ENCODE data around the gene SPZ1.

Gene SPZ1

GRCh38 chr5:80318212-80318611 lies 1.6 kb upstream of the SPZ1 start:
- no peak overlapping the region for H3K4me3 ChIP-seq (ENCODE audit: low read length)
- H4K20me1 ChIP-seq (ENCODE audit: insufficient read depth, low read length) = no peaks in the 10 kb centered on the region
- TF ChIP-seq CTCF (IDR thresholded peaks at IDR 0.05; ENCODE audit: low read length) (no peak), EZH2phosphoT487 (IDR thresholded peaks at IDR 0.05; ENCODE audit: low read length) (no peak), EZH2 (optimal IDR thresholded peaks at IDR 0.05; ENCODE audit: low read depth, low read length) (no peak)
- no peak overlapping the region for H3K27ac ChIP-seq (ENCODE audit: low read length)
- no peaks in the 10 kb centered on the region for H3K9me2 ChIP-seq (replicated peaks; ENCODE audit: insufficient read depth, low read length)
- no peaks in the 10 kb centered on the region for H3K4me1 ChIP-seq (ENCODE audit: low read length)
- H3K9me3 ChIP-seq (replicated peaks; ENCODE audit: insufficient read depth, low read length) = no peaks in the 10 kb centered on the region
- no peaks in the 10 kb centered on the region for H3K36me3 ChIP-seq (replicated peaks; ENCODE audit: insufficient read depth, low read length)
- H3K9ac ChIP-seq (ENCODE audit: low read length) = no peak overlapping the region
- no peak overlapping the region for H3K4me2 ChIP-seq (ENCODE audit: low read depth, low read length)
- H2AFZ ChIP-seq (ENCODE audit: low read length) = no peak overlapping the region
- no peaks in the 10 kb centered on the region for H3F3A ChIP-seq (ENCODE audit: insufficient read depth, low read length)
- H3K27me3 ChIP-seq (replicated peaks; ENCODE audit: insufficient read depth, low read length) = no peaks in the 10 kb centered on the region
- H3K79me2 ChIP-seq (ENCODE audit: low read length) = no peaks in the 10 kb centered on the region
- no peak for DNase-seq

GRCh38 chr5:80324912-80325311 lies 5.1 kb downstream of the SPZ1 start:
- Histone ChIP-seq H3K27me3 (replicated peaks; ENCODE audit: insufficient read depth, low read length) (no peaks in the 10 kb centered on the region), H3K9ac (ENCODE audit: low read length) (no peak overlapping the region), H4K20me1 (ENCODE audit: insufficient read depth, low read length) (no peaks in the 10 kb centered on the region), H3K9me2 (replicated peaks; ENCODE audit: insufficient read depth, low read length) (no peaks in the 10 kb centered on the region), H3K4me1 (ENCODE audit: low read length) (no peaks in the 10 kb centered on the region), H3F3A (ENCODE audit: insufficient read depth, low read length) (no peaks in the 10 kb centered on the region), H3K4me2 (ENCODE audit: low read depth, low read length) (no peak overlapping the region), H2AFZ (ENCODE audit: low read length) (no peak overlapping the region), H3K36me3 (replicated peaks; ENCODE audit: insufficient read depth, low read length) (no peaks in the 10 kb centered on the region), H3K79me2 (ENCODE audit: low read length) (no peaks in the 10 kb centered on the region), H3K4me3 (ENCODE audit: low read length) (no peak overlapping the region), H3K27ac (ENCODE audit: low read length) (no peak overlapping the region), H3K9me3 (replicated peaks; ENCODE audit: insufficient read depth, low read length) (no peaks in the 10 kb centered on the region)
- TF ChIP-seq CTCF (IDR thresholded peaks at IDR 0.05; ENCODE audit: low read length) = no peak
- no peak for TF ChIP-seq EZH2phosphoT487 (IDR thresholded peaks at IDR 0.05; ENCODE audit: low read length)
- no peak for TF ChIP-seq EZH2 (optimal IDR thresholded peaks at IDR 0.05; ENCODE audit: low read depth, low read length)
- DNase-seq = no peak

GRCh38 chr5:80326468-80326867 lies 6.7 kb downstream of the SPZ1 start:
- no peaks in the 10 kb centered on the region for H3K36me3 ChIP-seq (replicated peaks; ENCODE audit: insufficient read depth, low read length)
- no peak overlapping the region for H3K27ac ChIP-seq (ENCODE audit: low read length)
- TF ChIP-seq CTCF (IDR thresholded peaks at IDR 0.05; ENCODE audit: low read length) (no peak), EZH2 (optimal IDR thresholded peaks at IDR 0.05; ENCODE audit: low read depth, low read length) (no peak)
- H3K27me3 ChIP-seq (replicated peaks; ENCODE audit: insufficient read depth, low read length) = no peaks in the 10 kb centered on the region
- no peak overlapping the region for H2AFZ ChIP-seq (ENCODE audit: low read length)
- no peak for DNase-seq
- H3F3A ChIP-seq (ENCODE audit: insufficient read depth, low read length) = no peaks in the 10 kb centered on the region
- no peaks in the 10 kb centered on the region for H3K4me1 ChIP-seq (ENCODE audit: low read length)
- H3K4me2 ChIP-seq (ENCODE audit: low read depth, low read length) = no peak overlapping the region
- no peaks in the 10 kb centered on the region for H3K9me3 ChIP-seq (replicated peaks; ENCODE audit: insufficient read depth, low read length)
- no peaks in the 10 kb centered on the region for H3K79me2 ChIP-seq (ENCODE audit: low read length)
- H3K9ac ChIP-seq (ENCODE audit: low read length) = no peak overlapping the region
- H3K9me2 ChIP-seq (replicated peaks; ENCODE audit: insufficient read depth, low read length) = no peaks in the 10 kb centered on the region
- H4K20me1 ChIP-seq (ENCODE audit: insufficient read depth, low read length) = no peaks in the 10 kb centered on the region
- no peak overlapping the region for H3K4me3 ChIP-seq (ENCODE audit: low read length)

All from MM.1S (cell line).